OCI-LY3 (cell line): ENCODE measurements around the gene SPIRE1.

Experiments used
- H2AFZ ChIP-seq: fragments of 200-600, 300-600 bp; shearing (Covaris generic); 2 replicates; pipeline ENCODE4 v1.6.0; 2014; ENCODE audit warnings: antibody characterized with exemption, low read depth, low read length
- H3K27ac ChIP-seq: fragments of 200-600, 300-600 bp; sonication (generic); 2 replicates; pipeline ENCODE4 v1.5.1; 2014; ENCODE audit warnings: mild to moderate bottlenecking, low read length, moderate library complexity, mixed read lengths
- H3K27me3 ChIP-seq: fragments of 200-600, 300-600 bp; sonication (generic); 2 replicates; pipeline ENCODE4 v1.6.1; 2014; ENCODE audit warnings: low read depth, low read length, mixed read lengths
- H3K36me3 ChIP-seq: fragments of 200-600, 300-600 bp; sonication (generic); replicated peaks from 2 replicates; pipeline ENCODE3; 2014; ENCODE audit warnings: low read depth, low read length, mixed read lengths
- H3K4me1 ChIP-seq: fragments of 300-600, 200-600 bp; sonication (generic); 2 replicates; pipeline ENCODE4 v1.6.1; 2014; ENCODE audit warnings: low read length, mixed read lengths
- H3K4me2 ChIP-seq: fragments of 200-600, 300-600 bp; sonication (generic); 2 replicates; pipeline ENCODE4 v1.6.1; 2014; ENCODE audit warnings: low read length, mixed read lengths
- H3K4me3 ChIP-seq: fragments of 300-600, 200-600 bp; sonication (generic); 2 replicates; pipeline ENCODE4 v1.5.1; 2014; ENCODE audit warnings: antibody characterized with exemption, mild to moderate bottlenecking, low read length, moderate library complexity
- H3K79me2 ChIP-seq: fragments of 300-600, 200-600 bp; shearing (Covaris generic); 2 replicates; pipeline ENCODE4 v1.6.1; 2014; ENCODE audit warnings: mild to moderate bottlenecking, low read length, mixed read lengths
- H3K9ac ChIP-seq: fragments of 300-600, 200-600 bp; shearing (Covaris generic); 2 replicates; pipeline ENCODE4 v1.6.0; 2014; ENCODE audit warnings: mild to moderate bottlenecking, low read length, moderate library complexity
- H3K9me3 ChIP-seq: fragments of 200-600, 300-600 bp; shearing (Covaris generic); 2 replicates; pipeline ENCODE4 v1.6.1; 2014; ENCODE audit warnings: low read length, mixed read lengths; ENCODE audit not compliant: insufficient read depth
- H4K20me1 ChIP-seq: fragments of 200-600, 300-600 bp; sonication (generic); 2 replicates; pipeline ENCODE4 v1.6.1; 2016; ENCODE audit warnings: low read length, mixed read lengths; ENCODE audit not compliant: insufficient read depth
- EZH2phosphoT487 ChIP-seq: fragments of 200-600 bp; shearing (Covaris generic); IDR thresholded peaks from 2 replicates; pipeline ENCODE4 v1.6.1; 2018; ENCODE audit warnings: antibody characterized with exemption, mixed run types, low read depth
- TF ChIP-seq, protein P1 (sequence below): fragments of 200-600, 300-600 bp; sonication (generic); IDR thresholded peaks from 2 replicates; pipeline ENCODE4 v1.5.1; 2014; ENCODE audit warnings: antibody characterized with exemption, low read length, low read depth

The SPIRE1 gene

DNA sequence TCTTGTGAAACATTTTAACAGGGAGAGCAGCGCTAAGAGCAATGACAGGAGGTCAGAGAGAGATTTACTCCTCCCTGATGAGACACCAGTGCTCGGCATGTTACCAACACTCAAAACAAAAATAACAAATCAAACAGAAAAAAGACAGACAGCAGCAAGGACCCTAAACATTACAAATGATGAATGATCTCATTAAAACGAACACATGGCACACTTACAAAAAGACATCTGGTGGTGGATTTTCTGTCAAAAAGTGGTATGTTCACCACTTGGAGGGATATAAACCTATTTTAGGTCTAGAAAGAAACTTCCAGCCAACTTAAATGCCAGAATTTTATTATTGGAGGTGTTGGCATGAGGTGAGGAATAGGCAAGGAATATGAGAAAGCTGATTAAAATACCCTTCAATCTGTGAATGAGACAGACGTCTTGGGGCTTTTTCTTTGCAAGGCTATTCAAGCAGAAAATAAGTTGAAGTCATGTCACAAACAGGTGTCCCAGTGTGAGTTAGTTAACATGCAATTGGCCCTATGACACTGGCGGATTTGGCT, 137.4 kb downstream of the SPIRE1 start:
- Histone ChIP-seq H3K4me1 (peaks cover 5% of the 10 kb centered on the region), H3K79me2 (no peaks in the 10 kb centered on the region), H3K9me3 (no peaks in the 10 kb centered on the region), H3K27me3 (no peaks in the 10 kb centered on the region), H3K4me3 (no peak overlapping the region), H3K4me2 (no peak overlapping the region), H3K36me3 (no peaks in the 10 kb centered on the region), H3K9ac (no peak overlapping the region), H4K20me1 (no peaks in the 10 kb centered on the region), H3K27ac (no peak overlapping the region), H2AFZ (no peak overlapping the region)
- no peak for TF ChIP-seq EZH2phosphoT487
- TF ChIP-seq, protein P1, sequence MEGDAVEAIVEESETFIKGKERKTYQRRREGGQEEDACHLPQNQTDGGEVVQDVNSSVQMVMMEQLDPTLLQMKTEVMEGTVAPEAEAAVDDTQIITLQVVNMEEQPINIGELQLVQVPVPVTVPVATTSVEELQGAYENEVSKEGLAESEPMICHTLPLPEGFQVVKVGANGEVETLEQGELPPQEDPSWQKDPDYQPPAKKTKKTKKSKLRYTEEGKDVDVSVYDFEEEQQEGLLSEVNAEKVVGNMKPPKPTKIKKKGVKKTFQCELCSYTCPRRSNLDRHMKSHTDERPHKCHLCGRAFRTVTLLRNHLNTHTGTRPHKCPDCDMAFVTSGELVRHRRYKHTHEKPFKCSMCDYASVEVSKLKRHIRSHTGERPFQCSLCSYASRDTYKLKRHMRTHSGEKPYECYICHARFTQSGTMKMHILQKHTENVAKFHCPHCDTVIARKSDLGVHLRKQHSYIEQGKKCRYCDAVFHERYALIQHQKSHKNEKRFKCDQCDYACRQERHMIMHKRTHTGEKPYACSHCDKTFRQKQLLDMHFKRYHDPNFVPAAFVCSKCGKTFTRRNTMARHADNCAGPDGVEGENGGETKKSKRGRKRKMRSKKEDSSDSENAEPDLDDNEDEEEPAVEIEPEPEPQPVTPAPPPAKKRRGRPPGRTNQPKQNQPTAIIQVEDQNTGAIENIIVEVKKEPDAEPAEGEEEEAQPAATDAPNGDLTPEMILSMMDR = no peak

DNA sequence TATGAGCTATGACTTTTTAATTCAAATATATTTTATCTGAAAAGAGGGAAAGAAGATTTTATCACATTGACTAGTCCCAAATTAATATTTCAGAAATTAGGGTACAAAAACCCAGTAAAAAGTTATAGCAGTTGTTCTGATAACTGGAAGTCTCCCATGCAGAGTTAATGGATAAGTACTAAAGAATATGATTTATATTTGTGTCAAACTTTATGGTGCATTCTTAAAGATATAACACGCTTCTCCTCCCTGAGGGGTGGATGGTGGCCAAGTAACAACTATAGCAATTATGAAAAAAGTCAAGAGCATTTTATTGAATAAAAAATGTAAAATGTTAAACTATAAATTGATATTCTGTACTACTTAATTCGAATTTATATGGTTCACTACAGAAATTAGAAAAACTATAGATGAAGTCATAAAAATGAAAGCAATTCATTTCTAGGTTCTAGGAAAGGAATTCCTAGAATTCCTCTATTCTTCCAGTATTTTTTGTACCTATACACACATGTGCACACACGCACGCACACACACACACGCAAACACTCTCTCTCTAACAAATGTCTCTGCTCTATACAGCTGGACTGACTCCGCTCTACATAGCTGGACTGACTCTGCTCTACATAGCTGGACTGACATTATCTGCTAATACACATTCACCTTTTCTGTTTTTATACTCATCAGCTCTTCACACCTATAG, 138.9 kb downstream of the SPIRE1 start:
- Histone ChIP-seq H3K4me1 (peaks cover 5% of the 10 kb centered on the region), H3K9me3 (no peaks in the 10 kb centered on the region), H3K27ac (no peak overlapping the region), H3K4me2 (no peak overlapping the region), H2AFZ (no peak overlapping the region), H3K4me3 (no peak overlapping the region), H4K20me1 (no peaks in the 10 kb centered on the region), H3K36me3 (no peaks in the 10 kb centered on the region), H3K9ac (no peak overlapping the region), H3K27me3 (no peaks in the 10 kb centered on the region), H3K79me2 (no peaks in the 10 kb centered on the region)
- TF ChIP-seq EZH2phosphoT487 = no peak
- TF ChIP-seq, protein P1 = no peak

DNA sequence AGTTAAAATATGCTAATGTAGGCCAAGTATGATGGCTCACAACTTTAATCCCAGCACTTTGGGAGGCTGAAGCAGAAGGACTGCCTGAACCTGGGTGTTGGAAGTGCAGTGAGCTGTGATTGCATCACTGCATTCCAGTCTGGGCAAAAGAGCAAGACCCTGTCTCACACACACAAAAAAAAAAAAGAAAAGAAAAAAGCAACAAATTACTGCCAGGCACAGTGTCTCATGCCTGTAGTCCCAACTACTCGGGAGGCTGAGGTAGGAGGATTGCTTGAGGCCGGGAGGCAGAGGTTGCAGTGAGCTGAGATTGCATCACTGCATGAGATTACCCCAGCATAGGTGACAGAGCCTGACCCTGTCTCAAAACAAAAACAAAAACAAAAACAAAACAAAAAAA, 139.6 kb downstream of the SPIRE1 start:
- peaks cover 5% of the 10 kb centered on the region for H3K4me1 ChIP-seq
- TF ChIP-seq, protein P1 = no peak
- TF ChIP-seq EZH2phosphoT487 = no peak
- no peaks in the 10 kb centered on the region for H3K36me3 ChIP-seq
- H3K4me2 ChIP-seq = no peak overlapping the region
- H3K27me3 ChIP-seq = no peaks in the 10 kb centered on the region
- no peaks in the 10 kb centered on the region for H4K20me1 ChIP-seq
- no peak overlapping the region for H3K4me3 ChIP-seq
- H3K27ac ChIP-seq = no peak overlapping the region
- no peak overlapping the region for H2AFZ ChIP-seq
- no peaks in the 10 kb centered on the region for H3K9me3 ChIP-seq
- H3K9ac ChIP-seq = no peak overlapping the region
- H3K79me2 ChIP-seq = no peaks in the 10 kb centered on the region

DNA sequence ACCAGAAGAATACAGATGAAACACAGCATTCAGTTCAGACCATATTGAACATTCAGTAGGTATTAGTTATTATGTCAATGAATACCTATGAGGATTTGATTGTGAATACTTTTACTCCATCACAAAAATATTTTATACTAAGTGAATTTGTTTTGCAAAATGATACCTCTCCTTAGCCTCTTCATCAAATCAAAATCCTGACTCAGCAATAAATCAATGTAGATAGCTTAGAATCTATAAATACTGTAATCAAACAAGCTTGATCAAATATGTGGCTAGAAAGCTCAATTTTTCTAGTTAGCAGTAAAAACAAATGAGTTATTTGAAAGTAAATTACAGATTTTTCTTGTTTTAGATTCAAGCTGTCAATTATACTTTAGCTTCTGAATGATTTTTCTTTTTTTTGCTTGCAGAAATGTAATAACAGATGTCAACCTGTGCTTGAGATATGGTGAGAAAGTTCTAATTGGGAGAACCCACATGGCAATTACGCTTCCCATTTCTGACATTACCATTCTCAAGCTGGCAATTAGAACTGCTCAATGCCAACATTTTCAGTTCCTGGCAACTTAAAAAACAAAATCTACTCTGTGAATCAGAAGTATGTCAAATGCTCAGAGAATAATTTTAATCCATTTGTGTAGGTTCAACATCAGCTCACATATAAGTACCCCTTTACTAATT, 140.6 kb downstream of the SPIRE1 start:
- Histone ChIP-seq H3K36me3 (no peaks in the 10 kb centered on the region), H3K27me3 (no peaks in the 10 kb centered on the region), H3K4me1 (peaks cover 5% of the 10 kb centered on the region), H4K20me1 (no peaks in the 10 kb centered on the region), H3K4me3 (no peak overlapping the region), H2AFZ (no peak overlapping the region), H3K9me3 (no peaks in the 10 kb centered on the region), H3K27ac (no peak overlapping the region), H3K79me2 (no peaks in the 10 kb centered on the region), H3K4me2 (no peak overlapping the region), H3K9ac (no peak overlapping the region)
- TF ChIP-seq, protein P1 = no peak
- TF ChIP-seq EZH2phosphoT487 = no peak
